Measurements from ENCODE around the gene RAB42.
"Not testable (repeated sequence)": the region's sequence is repeated elsewhere in the genome, so short reads cannot be mapped to it uniquely, and the experiment has no call there.

Gene RAB42

GRCh38 chr1:28591708-28592320 lies at the start of gene RAB42:
Gene RAB42 (plus strand): TSS chr1:28592265. CDS start chr1:28592512, 247 bp downstream.
- in situ Hi-C loops (cut with MboI; ENCODE audit: low sequenced_read_pairs), result no loop called here

- in situ Hi-C loops (cut with MboI; ENCODE audit: low sequenced_read_pairs), result no loop called here
Observed at GRCh38 chr1:28545246-28545628, 46.8 kb upstream of the RAB42 start.

GRCh38 chr1:28548318-28548717 lies 43.7 kb upstream of the RAB42 start:
- in situ Hi-C loops (cut with MboI; ENCODE audit: low sequenced_read_pairs), result no loop called here

DNA sequence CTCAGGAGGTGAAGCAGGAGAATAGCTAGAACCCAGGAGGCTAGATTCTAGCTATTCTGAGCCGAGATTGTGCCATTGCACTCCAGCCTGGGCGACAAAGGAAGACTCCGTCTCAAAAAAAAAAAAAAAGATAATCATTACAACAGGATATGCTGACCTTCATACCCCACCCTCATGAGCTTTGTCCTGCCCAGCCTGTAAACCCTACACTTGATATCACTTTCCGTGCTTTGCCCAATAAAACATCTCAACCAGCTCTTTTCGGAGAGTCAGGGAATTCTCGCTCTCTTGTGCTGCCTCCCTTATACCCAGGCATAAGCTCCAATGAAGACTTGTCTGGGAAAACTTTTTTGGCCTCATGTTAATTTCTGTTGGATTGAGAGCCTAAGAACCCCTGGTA lies 40.7 kb upstream of the RAB42 start:
- in situ Hi-C loops (cut with MboI; ENCODE audit: low sequenced_read_pairs), result no loop called here

- in situ Hi-C loops (cut with MboI; ENCODE audit: low sequenced_read_pairs), result no loop called here
Observed at GRCh38 chr1:28552758-28553663, 39.1 kb upstream of the RAB42 start, which contains the start of gene TRNAU1AP. Gene TRNAU1AP (plus strand): TSS chr1:28553085. CDS start chr1:28553111, 26 bp downstream.

- in situ Hi-C loops (cut with MboI; ENCODE audit: low sequenced_read_pairs), result no loop called here
Observed at GRCh38 chr1:28560886-28561285, 31.2 kb upstream of the RAB42 start.

DNA sequence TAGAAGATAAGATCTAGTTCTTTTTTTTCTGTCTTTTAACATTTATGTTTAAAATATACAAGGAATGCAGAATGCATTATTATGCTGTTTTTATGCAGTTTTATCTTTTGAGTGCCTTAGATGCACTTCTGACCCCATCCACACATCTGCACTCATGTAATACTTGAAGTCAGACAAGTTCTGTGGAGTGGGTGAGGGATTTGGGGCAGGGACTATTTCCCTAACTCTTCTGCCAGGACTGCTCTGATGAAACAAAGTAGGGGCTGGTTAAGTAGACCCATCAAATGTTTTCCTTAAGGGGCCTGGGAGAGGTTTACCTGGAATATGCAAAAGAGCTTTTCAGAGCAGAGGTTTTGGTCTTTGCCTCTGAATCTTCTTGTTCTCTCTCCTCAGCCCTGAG lies 27.8 kb upstream of the RAB42 start:
- in situ Hi-C loops (cut with MboI; ENCODE audit: low sequenced_read_pairs), result no loop called here

- in situ Hi-C loops (cut with MboI; ENCODE audit: low sequenced_read_pairs), result no loop called here
Observed at GRCh38 chr1:28565040-28565439, 27.0 kb upstream of the RAB42 start.

GRCh38 chr1:28565726-28566125 lies 26.3 kb upstream of the RAB42 start:
- in situ Hi-C loops (cut with MboI; ENCODE audit: low sequenced_read_pairs), result no loop called here

DNA sequence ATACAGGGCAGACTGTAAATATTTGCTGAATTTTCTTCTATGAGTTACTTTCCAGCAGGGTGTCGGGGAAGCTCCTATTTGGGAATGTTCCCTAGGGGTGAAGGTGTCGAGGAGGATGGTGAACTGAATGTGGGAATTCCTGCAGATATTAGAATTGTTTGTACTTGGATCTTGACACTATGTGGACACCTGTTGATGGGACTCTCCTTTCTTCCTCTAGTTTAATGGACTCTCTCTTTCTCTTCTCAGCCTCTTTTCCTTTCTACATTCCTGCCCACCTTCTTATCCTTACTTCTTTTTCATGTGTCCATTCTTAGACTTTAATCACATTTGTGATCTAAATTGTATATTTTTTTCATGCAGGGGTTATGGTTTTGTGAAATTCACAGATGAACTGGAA lies 25.1 kb upstream of the RAB42 start:
- in situ Hi-C loops (cut with MboI; ENCODE audit: low sequenced_read_pairs), result no loop called here

GRCh38 chr1:28571911-28572310 lies 20.2 kb upstream of the RAB42 start:
- in situ Hi-C loops (cut with MboI; ENCODE audit: low sequenced_read_pairs), result no loop called here

- in situ Hi-C loops (cut with MboI; ENCODE audit: low sequenced_read_pairs), result not testable (repeated sequence)
Observed at GRCh38 chr1:28572891-28573290, 19.2 kb upstream of the RAB42 start.

GRCh38 chr1:28573564-28573963 lies 18.5 kb upstream of the RAB42 start:
- in situ Hi-C loops (cut with MboI; ENCODE audit: low sequenced_read_pairs), result no loop called here

GRCh38 chr1:28577052-28577678 lies 14.9 kb upstream of the RAB42 start:
- in situ Hi-C loops (cut with MboI; ENCODE audit: low sequenced_read_pairs), result no loop called here

DNA sequence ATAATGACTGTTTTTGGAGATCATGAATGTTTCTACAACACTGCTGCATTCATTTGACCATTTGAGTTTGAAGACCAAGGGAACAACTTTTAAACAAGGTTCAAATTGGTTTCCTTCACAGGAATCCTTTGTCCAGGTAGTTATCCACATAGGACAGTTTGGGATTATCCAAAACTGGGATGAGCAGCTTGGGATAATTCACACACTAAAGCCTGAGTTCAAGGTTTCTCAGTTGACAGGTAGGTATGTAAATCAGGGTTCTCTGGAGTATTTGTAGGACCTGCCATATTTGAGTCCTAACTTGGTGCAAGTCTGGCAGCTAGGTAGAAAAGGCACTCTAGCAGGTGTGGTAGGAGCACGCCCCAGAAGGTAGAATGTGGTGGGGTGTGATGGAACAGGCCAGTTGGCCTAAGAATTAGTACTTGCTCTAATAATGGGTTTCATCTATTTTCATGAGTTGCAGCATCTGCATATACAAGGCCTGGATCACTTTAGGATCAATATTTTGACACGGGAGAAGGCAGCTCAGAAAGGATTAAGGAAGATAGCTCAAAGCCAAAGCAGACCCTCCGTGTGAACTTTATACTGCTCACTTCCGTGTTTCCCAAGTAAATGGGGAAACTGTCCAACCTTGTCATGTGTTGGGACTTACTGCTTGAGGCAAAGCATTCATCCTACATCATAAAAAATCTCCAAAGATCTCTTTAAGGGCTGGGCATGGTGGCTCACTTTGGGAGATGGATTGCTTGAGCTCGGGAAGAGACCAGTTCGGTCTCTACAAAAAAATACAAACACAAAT lies 14.1 kb upstream of the RAB42 start:
- in situ Hi-C loops (cut with MboI; ENCODE audit: low sequenced_read_pairs), result no loop called here

- in situ Hi-C loops (cut with MboI; ENCODE audit: low sequenced_read_pairs), result no loop called here
Observed at GRCh38 chr1:28578696-28579218, 13.3 kb upstream of the RAB42 start.

DNA sequence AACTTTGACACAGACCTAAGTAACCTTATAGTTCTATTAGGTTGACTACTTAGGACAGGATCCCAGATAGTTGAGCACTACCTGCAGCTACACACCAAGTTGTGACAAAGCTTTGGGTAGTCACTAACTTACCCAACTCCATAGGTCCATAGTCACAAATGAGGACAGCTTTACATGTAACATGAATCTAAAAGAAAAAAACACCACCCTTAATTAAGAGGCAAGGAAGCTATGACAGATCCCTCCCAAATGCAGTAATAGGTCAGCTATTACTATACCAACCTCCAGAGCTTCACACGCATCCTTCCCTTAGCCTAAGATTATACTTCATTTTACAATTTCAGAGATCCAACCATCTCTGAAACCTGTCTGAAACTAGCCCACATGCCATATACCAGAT lies 12.7 kb upstream of the RAB42 start:
- in situ Hi-C loops (cut with MboI; ENCODE audit: low sequenced_read_pairs), result no loop called here

- in situ Hi-C loops (cut with MboI; ENCODE audit: low sequenced_read_pairs), result no loop called here
Observed at GRCh38 chr1:28580722-28581530, 11.1 kb upstream of the RAB42 start.

- in situ Hi-C loops (cut with MboI; ENCODE audit: low sequenced_read_pairs), result no loop called here
Observed at GRCh38 chr1:28581531-28582247, 10.4 kb upstream of the RAB42 start.

Measured in HL-60/S4 treated with retinoic acid at 250 ng/mL for 4 days and 3 days (cell line).